ENCODE results near the gene SIRT7.

GRCh38 chr17:81868674-81869220 lies 49.2 kb downstream of the SIRT7 start:
- no peak for TF ChIP-seq EZH2phosphoT487 (IDR thresholded peaks at IDR 0.05; ENCODE audit: borderline replicate concordance, low read depth, low read length)
- TF ChIP-seq, protein P1, sequence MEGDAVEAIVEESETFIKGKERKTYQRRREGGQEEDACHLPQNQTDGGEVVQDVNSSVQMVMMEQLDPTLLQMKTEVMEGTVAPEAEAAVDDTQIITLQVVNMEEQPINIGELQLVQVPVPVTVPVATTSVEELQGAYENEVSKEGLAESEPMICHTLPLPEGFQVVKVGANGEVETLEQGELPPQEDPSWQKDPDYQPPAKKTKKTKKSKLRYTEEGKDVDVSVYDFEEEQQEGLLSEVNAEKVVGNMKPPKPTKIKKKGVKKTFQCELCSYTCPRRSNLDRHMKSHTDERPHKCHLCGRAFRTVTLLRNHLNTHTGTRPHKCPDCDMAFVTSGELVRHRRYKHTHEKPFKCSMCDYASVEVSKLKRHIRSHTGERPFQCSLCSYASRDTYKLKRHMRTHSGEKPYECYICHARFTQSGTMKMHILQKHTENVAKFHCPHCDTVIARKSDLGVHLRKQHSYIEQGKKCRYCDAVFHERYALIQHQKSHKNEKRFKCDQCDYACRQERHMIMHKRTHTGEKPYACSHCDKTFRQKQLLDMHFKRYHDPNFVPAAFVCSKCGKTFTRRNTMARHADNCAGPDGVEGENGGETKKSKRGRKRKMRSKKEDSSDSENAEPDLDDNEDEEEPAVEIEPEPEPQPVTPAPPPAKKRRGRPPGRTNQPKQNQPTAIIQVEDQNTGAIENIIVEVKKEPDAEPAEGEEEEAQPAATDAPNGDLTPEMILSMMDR (conservative IDR thresholded peaks at IDR 0.05; ENCODE audit: low read length): no peak
